RPMI8226 (cell line): ENCODE data around the gene SLC6A2.

Experiments
- DNase-seq: peaks from one replicate; pipeline ENCODE4 v3.0.0-alpha.2; 2015

SLC6A2 gene

DNA sequence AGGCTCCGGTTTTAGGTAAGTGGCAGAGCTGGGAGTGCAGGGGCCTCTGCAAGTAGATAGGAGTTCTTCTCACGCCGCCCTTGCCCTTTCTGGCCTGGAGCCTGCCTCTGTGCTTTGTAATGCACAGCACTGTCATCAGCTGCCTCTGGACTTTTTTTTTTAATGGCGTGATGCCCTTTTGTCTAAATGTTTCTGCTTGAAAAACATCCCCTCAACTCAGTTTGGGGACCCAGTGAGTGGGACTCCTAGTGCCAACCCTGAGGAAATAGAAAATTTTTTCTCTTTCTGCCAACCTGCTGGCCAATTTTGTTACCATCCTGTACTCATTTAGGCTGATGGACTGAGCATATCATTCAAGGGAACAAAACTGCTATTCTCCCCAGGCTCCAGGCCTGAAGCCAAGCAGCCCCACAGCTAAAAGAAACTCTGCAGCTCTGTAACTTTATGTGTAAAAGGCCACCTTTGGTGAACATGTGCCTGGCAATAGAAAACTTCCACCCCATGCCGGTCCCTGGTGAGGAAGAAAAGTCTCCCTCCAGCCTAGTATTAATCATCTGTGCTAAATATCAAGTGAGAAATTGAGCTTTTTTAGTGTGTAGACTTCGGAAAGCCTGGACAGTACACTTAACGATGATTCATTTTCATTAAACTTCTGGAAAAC lies 22.5 kb downstream of the SLC6A2 start:
- no peak for DNase-seq

DNA sequence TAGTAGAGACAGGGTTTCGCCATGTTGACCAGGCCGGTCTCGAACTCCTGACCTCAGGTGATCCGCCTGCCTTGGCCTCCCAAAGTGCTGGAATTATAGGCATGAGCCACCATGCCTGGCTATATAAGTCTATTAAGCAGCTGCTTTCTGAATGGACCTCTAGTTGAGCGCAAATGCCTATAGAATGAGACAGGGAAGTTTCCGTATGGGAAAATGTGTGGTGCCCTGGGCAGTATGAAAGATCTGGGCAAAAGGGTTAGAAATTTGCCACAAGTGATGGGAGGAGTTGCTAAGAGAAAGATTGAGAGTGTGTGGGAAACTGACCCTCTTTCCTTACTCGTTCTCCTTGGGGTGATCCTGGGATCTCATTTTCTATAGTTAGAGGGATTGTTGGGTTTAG lies 26.3 kb downstream of the SLC6A2 start:
- no peak for DNase-seq

DNA sequence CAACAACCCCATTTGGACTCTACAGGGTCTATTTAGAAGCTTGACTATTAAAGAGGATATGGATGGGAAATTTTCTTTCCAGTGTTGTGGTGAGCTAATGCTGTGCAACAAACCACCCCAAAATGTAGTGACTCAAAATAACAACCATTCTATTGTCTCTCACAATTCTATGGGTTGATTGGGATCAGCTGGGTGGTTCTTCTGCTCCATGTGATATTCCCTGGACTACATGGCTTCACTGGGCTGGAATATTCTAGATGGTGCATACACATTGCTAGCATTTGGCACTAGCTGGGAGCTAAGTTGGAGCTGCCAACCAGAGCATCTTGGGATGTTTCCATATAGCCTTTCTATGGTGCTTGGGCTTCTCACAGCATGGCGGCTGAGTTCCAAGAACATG lies 30.2 kb downstream of the SLC6A2 start:
- no peak for DNase-seq

DNA sequence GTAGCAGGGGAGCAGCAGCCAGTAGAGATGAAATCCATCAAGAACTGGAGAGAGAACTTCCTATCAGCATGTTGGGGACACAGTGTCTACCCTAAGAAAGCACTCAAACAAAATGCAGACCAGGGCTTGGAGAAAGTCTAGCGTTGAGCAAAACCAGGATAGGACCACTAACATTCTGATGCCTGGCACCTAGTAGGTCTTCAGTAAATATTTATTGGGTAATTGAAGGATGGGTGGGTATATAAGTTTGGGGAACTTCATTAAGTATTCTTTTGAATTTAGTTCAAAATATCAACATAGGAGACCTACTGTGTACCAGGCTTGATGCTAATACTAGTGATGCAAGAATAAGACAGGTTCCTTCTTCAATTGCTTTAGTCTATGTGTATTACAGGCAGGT lies 30.9 kb downstream of the SLC6A2 start:
- DNase-seq, result no peak

DNA sequence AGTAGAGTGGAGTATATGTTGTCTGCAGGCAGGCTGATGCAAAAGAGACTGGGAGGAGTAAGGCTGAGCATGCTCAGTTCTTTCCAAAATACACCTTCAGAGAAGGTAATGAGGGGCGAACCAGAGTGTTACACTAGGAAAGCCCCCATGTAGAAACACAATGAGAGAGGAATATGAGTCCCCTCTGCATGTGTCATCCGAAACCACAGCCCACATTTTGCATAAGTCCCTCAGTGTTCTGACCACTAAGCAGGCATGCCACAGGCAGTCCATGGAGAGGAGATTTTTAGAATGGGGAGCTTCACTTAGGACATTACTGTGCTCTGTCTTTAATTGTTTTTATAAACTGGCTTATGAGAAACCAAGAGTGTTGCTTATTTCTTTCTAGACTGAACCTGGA lies 32.0 kb downstream of the SLC6A2 start:
- DNase-seq, result no peak

DNA sequence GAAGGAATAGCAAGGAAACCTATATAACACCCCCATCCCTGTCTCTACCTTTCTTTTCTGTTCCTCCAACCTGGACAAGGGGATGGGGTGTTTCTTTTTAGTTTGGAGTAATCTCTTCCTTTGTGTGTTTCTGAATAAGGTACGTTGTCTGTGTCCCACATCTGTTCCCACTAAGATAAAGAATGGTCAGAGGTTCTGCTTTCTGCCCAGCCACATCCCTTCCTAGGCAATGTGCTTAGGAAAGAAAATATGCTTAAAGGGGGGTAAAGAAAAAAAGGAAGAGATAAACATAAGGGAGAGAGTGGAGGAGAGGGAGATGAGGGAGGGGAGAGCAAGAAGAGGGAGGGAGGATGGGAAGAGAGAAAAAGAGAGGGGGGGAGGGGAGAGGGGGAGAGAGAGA lies 35.1 kb downstream of the SLC6A2 start:
- no peak for DNase-seq

DNA sequence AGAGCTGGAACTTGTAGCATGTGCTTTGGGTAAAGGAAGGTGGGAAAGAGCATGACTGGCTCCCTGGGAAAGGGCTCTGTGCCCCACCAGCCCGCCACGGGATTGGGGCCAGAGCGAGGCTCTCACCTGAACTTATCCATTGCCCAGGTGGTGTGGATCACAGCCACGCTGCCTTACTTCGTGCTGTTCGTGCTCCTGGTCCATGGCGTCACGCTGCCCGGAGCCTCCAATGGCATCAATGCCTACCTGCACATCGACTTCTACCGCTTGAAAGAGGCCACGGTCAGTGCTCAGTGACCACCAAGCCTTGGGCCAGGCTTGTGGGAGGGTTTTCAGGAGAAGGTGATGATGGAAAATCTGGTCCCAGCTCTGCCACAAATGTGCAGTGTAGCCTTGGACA lies 36.0 kb downstream of the SLC6A2 start:
- no peak for DNase-seq

DNA sequence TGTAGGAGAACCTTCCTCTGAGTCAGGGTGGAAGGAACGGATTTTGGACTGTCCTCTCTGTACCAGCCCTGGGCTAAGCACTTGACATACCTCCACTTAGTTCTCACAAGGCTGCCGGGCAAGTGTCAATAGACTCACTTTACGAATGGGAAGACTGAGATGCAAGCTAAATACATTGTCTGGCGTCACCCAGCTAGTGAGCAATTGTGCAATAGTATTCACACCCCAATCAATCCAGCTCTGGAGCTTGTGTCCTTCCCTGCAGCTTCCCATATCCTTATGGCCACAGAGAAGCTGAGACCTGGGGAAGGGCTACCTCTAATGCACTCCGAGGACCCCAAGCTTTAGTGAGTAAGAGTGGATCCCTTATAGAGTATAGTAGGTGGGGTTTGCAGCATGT lies 39.8 kb downstream of the SLC6A2 start:
- no peak for DNase-seq

DNA sequence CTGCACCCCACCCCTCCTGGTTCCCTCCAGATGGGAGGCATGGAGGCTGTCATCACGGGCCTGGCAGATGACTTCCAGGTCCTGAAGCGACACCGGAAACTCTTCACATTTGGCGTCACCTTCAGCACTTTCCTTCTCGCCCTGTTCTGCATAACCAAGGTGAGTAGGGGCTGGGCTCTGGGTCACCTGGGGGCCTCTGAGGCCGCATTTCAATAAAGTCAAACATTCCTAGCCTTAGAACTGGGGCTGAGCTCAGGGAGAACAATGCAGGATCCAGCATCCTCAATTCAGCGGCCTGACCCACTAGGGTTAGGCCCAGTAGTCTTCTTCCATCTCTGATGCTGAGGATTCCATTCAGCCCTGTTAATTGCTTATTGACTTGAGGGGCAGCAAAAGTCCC lies 42.1 kb downstream of the SLC6A2 start:
- no peak for DNase-seq

DNA sequence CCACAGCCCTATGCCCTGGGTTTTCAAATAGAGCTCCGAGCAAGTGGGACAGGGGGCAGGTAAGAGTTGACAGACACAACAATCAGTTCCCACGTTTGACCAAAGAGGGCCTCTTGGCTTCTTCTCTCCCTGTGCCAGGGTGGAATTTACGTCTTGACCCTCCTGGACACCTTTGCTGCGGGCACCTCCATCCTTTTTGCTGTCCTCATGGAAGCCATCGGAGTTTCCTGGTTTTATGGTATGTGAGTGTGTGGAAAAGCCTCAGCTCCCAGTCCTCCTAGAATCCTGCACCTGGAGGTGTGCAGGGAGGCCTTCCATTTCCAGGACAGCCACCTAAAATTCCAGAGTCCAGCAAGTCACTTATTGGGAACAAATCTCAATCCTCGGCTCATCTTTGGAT lies 42.5 kb downstream of the SLC6A2 start:
- no peak for DNase-seq

DNA sequence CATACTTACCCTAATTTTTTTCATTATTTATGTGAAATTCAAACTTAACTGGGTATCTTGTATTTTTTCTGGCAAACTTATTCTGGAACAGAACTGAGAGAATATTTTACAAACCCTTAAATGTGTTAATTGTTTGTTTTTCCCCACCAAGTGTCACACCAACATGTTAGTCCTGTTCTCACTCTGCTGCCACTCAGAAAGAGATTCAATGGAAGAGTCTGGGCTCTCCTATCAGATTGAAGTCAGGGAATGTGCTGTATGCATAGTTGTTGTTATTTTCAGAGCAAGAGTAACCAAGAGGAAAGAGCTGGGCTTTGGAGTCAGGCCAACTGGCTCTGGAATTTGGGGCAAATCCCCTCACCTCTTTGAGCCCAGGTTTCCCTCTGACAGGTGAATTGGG lies 43.2 kb downstream of the SLC6A2 start:
- DNase-seq, result no peak

DNA sequence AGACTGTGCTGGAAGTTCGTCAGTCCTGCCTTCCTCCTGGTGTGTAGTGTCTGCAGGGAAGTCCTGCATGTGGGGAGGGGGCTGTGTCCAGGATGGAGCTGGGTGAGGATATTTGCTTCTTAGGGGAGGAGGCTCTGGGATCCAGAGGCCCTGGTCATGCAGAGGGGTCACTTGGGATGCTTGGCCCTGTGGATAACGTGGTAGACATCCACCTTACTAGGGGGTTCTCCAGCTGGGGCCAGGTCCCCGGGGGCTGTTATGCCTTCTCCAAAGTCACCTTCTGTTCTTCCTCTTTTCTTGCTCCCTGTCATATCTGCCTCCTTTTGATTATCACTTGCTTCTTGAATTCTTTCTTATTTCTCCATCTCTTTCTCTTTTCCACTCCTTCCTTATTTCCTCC lies 43.8 kb downstream of the SLC6A2 start:
- DNase-seq, result no peak

DNA sequence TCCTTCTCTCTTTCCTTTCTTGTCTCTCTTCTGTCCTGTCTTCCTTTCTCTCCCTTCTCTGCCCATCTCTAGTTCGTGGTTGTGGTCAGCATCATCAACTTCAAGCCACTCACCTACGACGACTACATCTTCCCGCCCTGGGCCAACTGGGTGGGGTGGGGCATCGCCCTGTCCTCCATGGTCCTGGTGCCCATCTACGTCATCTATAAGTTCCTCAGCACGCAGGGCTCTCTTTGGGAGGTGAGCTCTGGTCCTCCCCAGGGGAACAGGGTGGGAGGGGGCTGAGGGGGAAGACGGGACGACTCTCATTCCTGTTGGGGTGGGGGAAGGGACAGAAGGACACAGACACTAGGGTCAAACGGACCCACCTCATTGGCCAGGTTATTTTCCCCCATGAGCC lies 44.3 kb downstream of the SLC6A2 start:
- no peak for DNase-seq

DNA sequence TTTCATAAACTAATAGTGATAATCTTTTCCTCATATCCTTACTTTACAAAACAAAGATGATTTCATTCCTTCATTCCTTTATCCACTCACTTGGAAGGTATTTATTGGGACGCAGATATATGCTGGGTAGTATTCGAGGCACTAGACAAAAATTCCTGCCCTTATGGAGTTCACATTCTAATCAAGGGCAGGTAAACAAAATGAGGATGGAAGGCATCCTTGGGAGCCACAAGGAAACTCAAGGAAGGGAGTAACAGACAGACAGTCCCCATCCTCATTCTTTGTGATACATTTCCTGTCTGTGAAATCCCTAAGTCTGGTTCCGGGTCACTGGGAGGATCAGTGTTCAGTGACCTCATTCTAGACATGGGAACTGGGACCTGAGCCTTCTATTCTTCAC lies 45.2 kb downstream of the SLC6A2 start:
- DNase-seq, result no peak

DNA sequence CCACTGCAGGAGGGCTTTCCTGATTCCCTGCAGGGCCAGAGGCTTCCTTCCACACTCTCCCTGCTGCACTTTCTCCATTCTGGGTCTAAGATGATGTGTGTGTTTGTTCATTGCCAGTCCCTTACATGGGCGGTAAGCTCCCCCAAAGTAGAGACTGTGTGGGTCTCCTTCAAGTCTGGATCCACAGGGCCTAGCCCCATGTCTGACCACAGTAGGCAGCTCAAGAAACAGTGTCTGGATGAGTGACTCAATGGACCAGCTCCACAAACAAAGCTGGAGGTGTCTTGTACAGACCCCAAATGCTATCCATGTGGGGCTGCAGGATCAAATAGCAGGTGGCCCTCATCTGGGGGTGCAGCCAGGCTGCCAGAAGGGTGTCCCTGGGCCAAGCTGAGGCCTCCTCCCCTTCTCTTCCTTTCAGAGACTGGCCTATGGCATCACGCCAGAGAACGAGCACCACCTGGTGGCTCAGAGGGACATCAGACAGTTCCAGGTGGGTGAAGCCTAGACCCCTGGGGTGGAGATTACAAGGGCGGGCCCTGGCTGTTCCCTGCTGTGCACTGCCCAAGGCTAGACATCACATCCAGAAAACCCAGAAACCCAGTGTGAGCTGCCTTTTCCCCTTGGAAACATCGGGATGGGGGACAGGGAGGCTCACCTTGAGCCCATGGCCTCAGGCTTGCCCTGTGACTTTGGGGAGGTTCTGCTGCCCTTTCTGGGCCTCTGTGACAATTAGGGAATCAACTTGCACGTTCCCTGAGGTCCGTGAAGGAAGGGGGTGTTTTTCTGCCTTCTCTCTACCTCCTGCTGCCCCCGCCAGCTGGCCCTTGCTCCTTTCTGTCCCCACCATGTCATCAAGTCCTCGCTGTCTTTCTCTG lies 45.9 kb downstream of the SLC6A2 start:
- DNase-seq, result peak; percentile 78

DNA sequence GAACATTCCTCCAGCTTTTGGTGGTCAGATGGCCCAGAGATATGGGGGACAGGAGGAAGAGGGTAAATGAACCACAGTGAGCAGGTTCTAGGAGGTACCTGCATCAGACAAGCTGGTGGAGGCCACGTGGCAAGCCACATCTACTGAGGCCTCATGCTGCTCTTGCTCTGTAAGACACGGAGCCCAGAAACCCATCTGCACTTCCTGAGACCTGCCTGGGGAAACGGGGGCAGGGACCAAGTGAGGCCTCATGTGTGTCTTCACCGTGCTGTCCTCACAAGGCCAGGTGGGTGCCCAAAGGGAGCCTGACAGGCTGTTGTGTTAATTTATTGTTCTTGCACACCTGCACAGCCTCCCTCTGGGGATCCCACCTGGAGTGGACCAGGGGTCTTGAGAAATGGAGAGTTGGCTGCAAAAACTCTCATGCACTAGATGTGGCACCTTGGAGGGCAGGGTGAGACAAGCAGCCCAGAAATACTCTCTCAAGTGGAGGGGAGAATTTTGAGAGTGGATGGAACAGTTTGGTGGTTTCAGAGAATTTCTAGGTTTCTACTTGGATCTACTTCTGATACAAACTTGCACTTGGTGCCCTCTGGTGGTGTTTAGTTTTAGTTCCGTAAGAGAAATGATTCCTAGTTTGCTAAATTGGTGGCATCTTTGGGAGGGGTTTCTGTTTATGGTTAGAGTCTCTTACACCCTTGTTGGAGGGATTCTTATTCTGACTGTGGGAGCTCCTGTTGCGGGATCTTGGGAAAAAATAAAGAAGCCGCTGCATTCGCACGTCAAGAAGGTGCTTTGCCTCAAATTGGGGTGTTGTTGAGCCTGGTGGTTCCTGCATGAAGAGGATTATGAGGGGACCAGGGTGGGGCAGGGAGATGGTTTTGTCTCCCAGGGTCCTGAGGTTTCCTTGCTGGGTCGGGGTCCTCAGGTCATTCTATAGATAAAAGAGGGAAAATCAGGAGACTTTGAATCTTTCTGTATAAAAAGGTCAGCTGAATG lies 47.5 kb downstream of the SLC6A2 start:
- DNase-seq, result peak; percentile 64

DNA sequence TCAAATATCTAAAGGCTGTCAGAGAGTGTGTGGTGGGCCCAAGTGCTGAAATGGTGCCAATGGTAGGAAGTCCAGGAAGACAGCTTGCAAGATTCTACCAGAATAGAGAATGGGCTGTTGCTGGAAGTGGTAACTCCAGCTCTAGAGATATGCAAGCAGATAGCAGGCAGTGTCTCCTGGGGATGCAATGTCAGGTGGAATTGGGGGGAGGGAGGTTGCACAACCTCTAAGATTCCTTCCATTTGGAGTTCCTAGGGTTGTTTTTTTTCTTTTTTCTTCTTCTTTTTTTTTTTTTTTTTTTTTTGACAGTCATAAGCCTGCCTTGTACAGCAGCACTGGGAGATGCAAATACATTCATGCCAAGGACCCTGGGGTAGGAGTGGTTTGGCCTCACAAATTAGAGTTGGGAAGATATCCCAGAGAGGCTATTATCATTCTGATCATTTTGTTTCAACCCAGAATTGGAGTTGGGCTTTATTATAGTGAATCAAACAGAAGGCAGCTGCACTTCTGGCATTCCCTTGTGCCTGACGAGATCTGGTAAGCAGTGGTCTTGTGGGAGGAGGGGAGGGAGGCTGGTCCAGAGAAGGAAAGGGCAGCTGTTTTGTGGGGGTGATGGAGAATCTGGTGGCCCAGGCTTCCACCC lies 51.1 kb downstream of the SLC6A2 start:
- DNase-seq, result no peak

DNA sequence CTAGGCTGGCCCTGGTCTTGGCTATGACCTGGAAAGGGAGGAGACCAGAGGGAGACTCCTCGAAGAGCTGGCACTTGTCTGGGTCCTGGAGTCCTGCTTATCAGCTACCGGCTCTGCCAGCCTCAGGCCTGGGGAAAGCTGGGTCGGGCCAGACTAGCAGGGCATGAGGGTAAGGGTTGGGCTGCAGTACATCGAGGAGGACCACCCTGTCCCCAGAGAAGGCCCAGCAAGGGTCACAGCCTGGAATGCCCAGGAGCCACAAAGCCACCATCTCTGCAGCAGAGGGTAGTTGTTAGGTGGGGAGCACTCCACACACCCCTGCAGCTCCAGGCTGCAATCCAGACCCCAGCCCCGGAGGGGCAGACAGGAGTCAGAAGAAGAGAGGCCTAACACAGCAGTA lies 54.0 kb downstream of the SLC6A2 start:
- no peak for DNase-seq

DNA sequence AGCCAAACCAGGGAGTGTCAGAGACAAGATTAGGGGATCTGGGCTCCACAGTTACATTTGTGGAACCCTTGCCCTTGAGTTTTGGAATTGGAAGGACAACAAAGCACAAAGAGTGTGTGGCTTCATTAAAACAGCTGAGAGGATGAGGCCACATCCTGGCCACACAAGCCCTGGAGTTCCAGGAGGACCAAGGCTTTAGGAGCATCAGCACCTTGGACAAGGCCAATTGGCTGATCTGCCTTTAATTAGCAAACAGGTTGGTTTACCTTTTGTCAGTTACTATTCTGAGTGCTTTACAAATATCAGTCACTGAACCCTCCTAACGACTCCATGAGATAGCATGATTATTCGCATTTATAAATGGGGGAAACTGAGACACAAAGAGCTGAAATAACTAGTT lies 54.7 kb downstream of the SLC6A2 start:
- DNase-seq, result peak; percentile 23

DNA sequence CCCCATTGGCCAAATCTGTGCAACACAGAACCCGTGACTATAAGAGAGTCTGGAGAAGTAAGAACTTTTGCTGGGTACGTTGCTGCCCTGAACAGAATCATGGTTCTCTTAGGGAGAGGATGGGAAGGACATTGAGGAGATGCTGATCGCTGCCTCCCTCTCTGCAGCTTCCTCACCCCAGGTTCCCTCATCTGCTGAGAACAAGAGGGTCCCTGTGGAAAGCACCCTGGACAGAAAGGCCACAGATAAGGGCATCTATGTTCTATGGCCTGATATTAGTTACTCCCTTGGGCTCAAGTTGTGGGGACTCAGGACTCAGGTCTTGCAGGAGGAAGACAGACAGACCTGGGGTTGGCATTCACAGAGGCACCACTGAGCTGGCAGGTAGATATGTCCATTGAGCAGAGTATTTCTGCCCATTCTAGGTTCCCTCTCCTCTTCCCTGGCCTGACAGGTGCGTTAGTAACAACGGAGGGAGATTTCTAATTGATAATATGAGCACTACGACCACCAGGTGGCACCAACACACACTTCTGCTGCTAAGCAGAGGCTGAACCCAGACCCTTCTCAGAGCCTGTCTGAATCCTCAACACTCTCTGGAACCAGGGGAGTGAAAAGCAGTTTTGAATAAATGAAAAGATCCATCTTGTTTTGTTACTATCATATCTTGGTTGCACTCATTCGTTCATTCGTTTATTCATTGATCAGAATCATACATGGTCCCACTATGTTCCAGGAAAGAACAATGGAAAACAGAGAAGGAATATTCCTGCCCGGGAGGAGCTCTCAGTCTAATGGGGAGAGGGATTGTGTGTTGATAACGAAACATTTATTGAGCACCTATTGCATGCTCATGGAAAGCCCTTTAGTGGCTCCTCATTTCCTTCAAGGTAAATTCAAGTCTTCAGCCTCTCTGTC lies 56.4 kb downstream of the SLC6A2 start:
- peak; percentile 84 for DNase-seq

DNA sequence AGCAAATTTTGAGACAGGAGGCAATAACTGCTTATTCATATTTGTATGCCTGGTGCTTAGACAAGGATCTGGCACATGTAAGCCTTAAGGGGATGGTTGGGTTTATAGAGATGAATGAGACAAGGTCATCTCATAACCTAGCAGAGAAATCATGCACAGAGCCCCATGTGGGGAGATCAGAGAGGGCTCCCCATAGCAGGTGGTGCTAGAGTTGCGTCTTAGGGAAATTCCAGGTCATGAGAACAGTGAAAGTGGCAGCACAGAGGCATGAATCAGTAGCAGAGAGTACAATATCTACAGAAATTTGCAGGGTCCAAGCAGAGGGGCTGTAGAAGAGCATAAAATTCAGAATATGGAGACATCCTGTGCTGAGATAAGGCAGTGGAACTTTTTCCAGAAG lies 57.3 kb downstream of the SLC6A2 start:
- DNase-seq, result no peak

DNA sequence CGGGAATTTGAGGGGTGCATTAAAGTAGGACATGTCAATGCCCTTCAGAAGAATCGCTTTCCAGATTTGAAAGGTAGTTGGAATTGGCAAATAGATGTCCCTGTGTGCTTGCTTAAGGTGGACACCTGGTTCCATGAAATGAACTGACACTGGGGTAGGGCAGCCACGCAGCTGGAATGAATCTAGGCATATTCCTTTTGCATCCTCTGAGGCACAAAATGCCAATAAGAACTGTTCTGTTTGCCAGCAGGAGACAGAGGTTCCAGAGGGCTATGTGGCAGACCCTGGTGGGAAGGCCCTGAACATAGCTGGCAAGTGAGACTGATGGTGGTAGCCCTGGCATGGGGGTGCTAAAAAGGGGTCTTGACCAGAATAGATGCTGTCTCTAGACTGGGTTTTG lies 61.5 kb downstream of the SLC6A2 start:
- DNase-seq, result no peak
